Bronchus fibroblast of lung (primary cell): ENCODE results near the gene ZNF273. TPM values are rescaled to one million over a fixed set of nuclear protein-coding genes. Genes with fewer than 3 reads are reported as not detected.

ENCODE experiments used
- total RNA-seq: library from RNA; depleted of rRNA; stranded (reverse); fragments of >200 nt; gene quantifications from 2 replicates; pipeline ENCODE4 v1.2.3, GENCODE V29; 2015

Gene ZNF273
- total RNA-seq, result 4.3 and 4.5 TPM in 2 replicates

GRCh38 chr7:64902806-64903721, at the start of gene ZNF273:
Gene ZNF273 (plus strand): TSS chr7:64903273. CDS start chr7:64903318, 45 bp downstream.

Other genes with a start within 250 kb of the ZNF273 start
- gene ZNF107, start 237.1 kb upstream of the ZNF273 start, total RNA-seq, result 2.1 and 3.2 TPM in 2 replicates
- 5.2 TPM in 2 replicates for gene ZNF138, start 108.8 kb upstream of the ZNF273 start, total RNA-seq
- gene ZNF117, start 87.8 kb downstream of the ZNF273 start, total RNA-seq, result 0.89 and 1.7 TPM in 2 replicates
- 3.4 TPM in 2 replicates for gene ERV3-1, start 103.4 kb downstream of the ZNF273 start, total RNA-seq